HepG2 (cell line): ENCODE data around the gene WDR43. TPM values are rescaled to one million over a fixed set of nuclear protein-coding genes. Genes with fewer than 3 reads are reported as not detected.

ENCODE experiments used
- HDAC2 ChIP-seq: sonication (generic); formaldehyde crosslinking; IDR thresholded peaks from 2 replicates; pipeline ENCODE4 v1.4.0; 2020; ENCODE audit warnings: missing genetic modification reagents
- TOE1 ChIP-seq: sonication (generic); formaldehyde crosslinking; IDR thresholded peaks from 2 replicates; pipeline ENCODE4 v1.4.0; 2020; ENCODE audit warnings: mild to moderate bottlenecking, missing genetic modification reagents
- ZNF816 ChIP-seq: sonication (generic); formaldehyde crosslinking; IDR thresholded peaks from 2 replicates; pipeline ENCODE4 v1.8.0; 2022; ENCODE audit warnings: missing genetic modification reagents, mild to moderate bottlenecking, borderline replicate concordance
- polyA plus RNA-seq, 8 experiments: library from polyadenylated mRNA; depleted of rRNA in 3 of 8; stranded (reverse) in 7 of 8; unstranded in 1 of 8; fragments of >200 nt; fragmentation: Illumina TruSeq in 4 of 8; extraction: Trizol in 4 of 8; gene quantifications; 2 replicates each; pipeline versions ENCODE4 v1.2.1 to v1.2.3, GENCODE V29; 2011 to 2016; ENCODE audit warnings: low read depth in 4 of 8, missing spikeins in 1 of 8, mixed read lengths in 1 of 8; ENCODE audit not compliant: insufficient read depth in 1 of 8
- total RNA-seq, 5 experiments: library from RNA; depleted of rRNA; stranded (reverse); fragments of >200 nt; fragmentation: Illumina TruSeq; extraction: Trizol; gene quantifications; 2 replicates each; pipeline ENCODE4 v1.2.3, GENCODE V29; 2016; ENCODE audit warnings: low read depth in 1 of 5
- TF ChIP-seq, protein P1 (sequence below): IDR thresholded peaks from 2 replicates; pipeline ENCODE4 v1.6.1; 2016; ENCODE audit warnings: low read depth, missing genetic modification reagents, missing compliant biosample characterization
- TF ChIP-seq, protein P2 (sequence below), 2 experiments: sonication (generic) in 1 of 2; formaldehyde crosslinking in 1 of 2; IDR thresholded peaks; 2 replicates each; pipeline versions ENCODE4 v1.5.1 to v1.6.1; 2011 to 2020; ENCODE audit warnings: borderline replicate concordance in 1 of 2, low read depth in 1 of 2, low read length in 1 of 2, mild to moderate bottlenecking in 1 of 2, missing genetic modification reagents in 1 of 2, moderate library complexity in 1 of 2
- TF ChIP-seq, protein P3 (sequence below): sonication (generic); formaldehyde crosslinking; IDR thresholded peaks from 2 replicates; pipeline ENCODE4 v1.4.0; 2020; ENCODE audit warnings: missing genetic modification reagents, borderline replicate concordance
- TF ChIP-seq, protein P4 (sequence below): sonication (generic); formaldehyde crosslinking; IDR thresholded peaks from 2 replicates; pipeline ENCODE4 v1.8.0; 2022; ENCODE audit warnings: missing genetic modification reagents, mild to moderate bottlenecking, borderline replicate concordance
- TF ChIP-seq, protein P5 (sequence below): IDR thresholded peaks from 2 replicates; pipeline ENCODE4 v1.6.1; 2016; ENCODE audit warnings: missing genetic modification reagents, missing compliant biosample characterization

Gene WDR43
- total and polyA plus RNA-seq, 2 of the 13 experiments (the other 11 are each of a cell fraction or from before 2014, with no cell fraction given): 121 to 167 TPM

DNA sequence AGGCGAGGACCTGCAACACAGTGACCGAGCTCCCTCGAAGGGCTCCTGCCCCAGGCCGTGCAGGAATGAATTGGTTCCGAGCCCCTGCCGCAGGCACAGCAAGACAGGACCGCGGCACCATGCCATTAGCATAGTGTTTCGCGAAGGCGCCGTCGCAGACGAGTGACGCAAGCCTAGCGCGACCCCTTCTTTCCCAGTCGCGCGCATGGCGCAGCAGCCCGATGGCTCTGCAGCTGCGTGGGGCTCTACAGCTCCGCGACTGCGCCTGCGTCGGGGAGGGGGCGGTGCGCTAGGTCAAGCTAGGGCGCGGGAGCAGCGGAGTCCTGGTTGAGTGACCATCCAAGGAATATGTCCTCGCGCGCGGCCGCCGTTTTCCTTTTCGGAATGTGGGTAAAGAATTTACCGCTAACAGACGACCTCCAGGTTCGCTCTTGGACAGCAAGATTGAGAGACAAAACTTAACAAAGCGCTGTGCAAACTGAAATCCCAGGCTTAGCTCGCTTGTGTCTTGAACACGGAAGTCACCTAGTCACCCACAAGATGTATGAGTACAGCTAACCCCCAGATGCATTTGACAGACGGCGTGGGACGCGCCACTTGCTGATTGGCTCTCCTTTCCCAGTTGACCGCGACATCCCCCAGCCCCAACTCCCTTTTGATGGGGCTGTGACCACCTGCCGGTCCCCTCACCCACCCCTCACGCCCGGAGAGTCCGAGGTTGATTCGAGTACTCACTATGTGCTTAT is 24.1 kb upstream of the WDR43 start, which contains the start of gene TRMT61B (continued):
- TF ChIP-seq, protein P1, sequence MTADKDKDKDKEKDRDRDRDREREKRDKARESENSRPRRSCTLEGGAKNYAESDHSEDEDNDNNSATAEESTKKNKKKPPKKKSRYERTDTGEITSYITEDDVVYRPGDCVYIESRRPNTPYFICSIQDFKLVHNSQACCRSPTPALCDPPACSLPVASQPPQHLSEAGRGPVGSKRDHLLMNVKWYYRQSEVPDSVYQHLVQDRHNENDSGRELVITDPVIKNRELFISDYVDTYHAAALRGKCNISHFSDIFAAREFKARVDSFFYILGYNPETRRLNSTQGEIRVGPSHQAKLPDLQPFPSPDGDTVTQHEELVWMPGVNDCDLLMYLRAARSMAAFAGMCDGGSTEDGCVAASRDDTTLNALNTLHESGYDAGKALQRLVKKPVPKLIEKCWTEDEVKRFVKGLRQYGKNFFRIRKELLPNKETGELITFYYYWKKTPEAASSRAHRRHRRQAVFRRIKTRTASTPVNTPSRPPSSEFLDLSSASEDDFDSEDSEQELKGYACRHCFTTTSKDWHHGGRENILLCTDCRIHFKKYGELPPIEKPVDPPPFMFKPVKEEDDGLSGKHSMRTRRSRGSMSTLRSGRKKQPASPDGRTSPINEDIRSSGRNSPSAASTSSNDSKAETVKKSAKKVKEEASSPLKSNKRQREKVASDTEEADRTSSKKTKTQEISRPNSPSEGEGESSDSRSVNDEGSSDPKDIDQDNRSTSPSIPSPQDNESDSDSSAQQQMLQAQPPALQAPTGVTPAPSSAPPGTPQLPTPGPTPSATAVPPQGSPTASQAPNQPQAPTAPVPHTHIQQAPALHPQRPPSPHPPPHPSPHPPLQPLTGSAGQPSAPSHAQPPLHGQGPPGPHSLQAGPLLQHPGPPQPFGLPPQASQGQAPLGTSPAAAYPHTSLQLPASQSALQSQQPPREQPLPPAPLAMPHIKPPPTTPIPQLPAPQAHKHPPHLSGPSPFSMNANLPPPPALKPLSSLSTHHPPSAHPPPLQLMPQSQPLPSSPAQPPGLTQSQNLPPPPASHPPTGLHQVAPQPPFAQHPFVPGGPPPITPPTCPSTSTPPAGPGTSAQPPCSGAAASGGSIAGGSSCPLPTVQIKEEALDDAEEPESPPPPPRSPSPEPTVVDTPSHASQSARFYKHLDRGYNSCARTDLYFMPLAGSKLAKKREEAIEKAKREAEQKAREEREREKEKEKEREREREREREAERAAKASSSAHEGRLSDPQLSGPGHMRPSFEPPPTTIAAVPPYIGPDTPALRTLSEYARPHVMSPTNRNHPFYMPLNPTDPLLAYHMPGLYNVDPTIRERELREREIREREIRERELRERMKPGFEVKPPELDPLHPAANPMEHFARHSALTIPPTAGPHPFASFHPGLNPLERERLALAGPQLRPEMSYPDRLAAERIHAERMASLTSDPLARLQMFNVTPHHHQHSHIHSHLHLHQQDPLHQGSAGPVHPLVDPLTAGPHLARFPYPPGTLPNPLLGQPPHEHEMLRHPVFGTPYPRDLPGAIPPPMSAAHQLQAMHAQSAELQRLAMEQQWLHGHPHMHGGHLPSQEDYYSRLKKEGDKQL (CRISPR knock-in tag): peak; percentile 50; the same call in 1 of the 2 replicates
- TF ChIP-seq, protein P2, sequence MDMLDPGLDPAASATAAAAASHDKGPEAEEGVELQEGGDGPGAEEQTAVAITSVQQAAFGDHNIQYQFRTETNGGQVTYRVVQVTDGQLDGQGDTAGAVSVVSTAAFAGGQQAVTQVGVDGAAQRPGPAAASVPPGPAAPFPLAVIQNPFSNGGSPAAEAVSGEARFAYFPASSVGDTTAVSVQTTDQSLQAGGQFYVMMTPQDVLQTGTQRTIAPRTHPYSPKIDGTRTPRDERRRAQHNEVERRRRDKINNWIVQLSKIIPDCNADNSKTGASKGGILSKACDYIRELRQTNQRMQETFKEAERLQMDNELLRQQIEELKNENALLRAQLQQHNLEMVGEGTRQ (IDR thresholded peaks at IDR 0.05; ENCODE audit: low read depth, low read length): no peak
- TF ChIP-seq, protein P2 (CRISPR knock-in tag; IDR thresholded peaks at IDR 0.05; ENCODE audit: borderline replicate concordance): no peak; the same call in 1 of the 2 replicates
- peak; percentile 98 for TF ChIP-seq TOE1
- TF ChIP-seq HDAC2 (CRISPR knock-in tag): peak; percentile 99
- TF ChIP-seq, protein P3, sequence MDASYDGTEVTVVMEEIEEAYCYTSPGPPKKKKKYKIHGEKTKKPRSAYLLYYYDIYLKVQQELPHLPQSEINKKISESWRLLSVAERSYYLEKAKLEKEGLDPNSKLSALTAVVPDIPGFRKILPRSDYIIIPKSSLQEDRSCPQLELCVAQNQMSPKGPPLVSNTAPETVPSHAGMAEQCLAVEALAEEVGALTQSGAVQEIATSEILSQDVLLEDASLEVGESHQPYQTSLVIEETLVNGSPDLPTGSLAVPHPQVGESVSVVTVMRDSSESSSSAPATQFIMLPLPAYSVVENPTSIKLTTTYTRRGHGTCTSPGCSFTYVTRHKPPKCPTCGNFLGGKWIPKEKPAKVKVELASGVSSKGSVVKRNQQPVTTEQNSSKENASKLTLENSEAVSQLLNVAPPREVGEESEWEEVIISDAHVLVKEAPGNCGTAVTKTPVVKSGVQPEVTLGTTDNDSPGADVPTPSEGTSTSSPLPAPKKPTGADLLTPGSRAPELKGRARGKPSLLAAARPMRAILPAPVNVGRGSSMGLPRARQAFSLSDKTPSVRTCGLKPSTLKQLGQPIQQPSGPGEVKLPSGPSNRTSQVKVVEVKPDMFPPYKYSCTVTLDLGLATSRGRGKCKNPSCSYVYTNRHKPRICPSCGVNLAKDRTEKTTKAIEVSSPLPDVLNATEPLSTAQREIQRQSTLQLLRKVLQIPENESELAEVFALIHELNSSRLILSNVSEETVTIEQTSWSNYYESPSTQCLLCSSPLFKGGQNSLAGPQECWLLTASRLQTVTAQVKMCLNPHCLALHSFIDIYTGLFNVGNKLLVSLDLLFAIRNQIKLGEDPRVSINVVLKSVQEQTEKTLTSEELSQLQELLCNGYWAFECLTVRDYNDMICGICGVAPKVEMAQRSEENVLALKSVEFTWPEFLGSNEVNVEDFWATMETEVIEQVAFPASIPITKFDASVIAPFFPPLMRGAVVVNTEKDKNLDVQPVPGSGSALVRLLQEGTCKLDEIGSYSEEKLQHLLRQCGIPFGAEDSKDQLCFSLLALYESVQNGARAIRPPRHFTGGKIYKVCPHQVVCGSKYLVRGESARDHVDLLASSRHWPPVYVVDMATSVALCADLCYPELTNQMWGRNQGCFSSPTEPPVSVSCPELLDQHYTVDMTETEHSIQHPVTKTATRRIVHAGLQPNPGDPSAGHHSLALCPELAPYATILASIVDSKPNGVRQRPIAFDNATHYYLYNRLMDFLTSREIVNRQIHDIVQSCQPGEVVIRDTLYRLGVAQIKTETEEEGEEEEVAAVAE (CRISPR knock-in tag): peak; percentile 83; the same call in 1 of the 2 replicates
- TF ChIP-seq ZNF816 (CRISPR knock-in tag): no peak
- TF ChIP-seq, protein P4, sequence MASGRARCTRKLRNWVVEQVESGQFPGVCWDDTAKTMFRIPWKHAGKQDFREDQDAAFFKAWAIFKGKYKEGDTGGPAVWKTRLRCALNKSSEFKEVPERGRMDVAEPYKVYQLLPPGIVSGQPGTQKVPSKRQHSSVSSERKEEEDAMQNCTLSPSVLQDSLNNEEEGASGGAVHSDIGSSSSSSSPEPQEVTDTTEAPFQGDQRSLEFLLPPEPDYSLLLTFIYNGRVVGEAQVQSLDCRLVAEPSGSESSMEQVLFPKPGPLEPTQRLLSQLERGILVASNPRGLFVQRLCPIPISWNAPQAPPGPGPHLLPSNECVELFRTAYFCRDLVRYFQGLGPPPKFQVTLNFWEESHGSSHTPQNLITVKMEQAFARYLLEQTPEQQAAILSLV (CRISPR knock-in tag): peak; percentile 94
- TF ChIP-seq, protein P5, sequence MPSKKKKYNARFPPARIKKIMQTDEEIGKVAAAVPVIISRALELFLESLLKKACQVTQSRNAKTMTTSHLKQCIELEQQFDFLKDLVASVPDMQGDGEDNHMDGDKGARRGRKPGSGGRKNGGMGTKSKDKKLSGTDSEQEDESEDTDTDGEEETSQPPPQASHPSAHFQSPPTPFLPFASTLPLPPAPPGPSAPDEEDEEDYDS: peak; percentile 87
